ENCODE measurements around the gene SH2D5. TPM values are rescaled to one million over a fixed set of nuclear protein-coding genes. Genes with fewer than 3 reads are reported as not detected.

SH2D5 gene
- 3.2 TPM in 2 replicates for total RNA-seq
- long read RNA-seq = 0 reads

- peaks cover 57% of the 10 kb centered on the region for H3K27me3 Mint-ChIP-seq (ENCODE audit: low read depth)
- no peak within 1 kb of the TSS for H3K27ac Mint-ChIP-seq (ENCODE audit: unreplicated experiment)
- TF ChIP-seq CTCF (conservative IDR thresholded peaks at IDR 0.05) = peak; percentile 53
- H3K9me3 Mint-ChIP-seq = no peaks in the 10 kb centered on the region
- H3K4me1 Mint-ChIP-seq = peaks cover 17% of the 10 kb centered on the region
- no peak for DNase-seq (ENCODE audit: low read depth, low spot score)
- peak within 1 kb of the TSS; percentile 85 for H3K4me3 Mint-ChIP-seq
- peaks cover 3% of the 10 kb centered on the region for H3K36me3 Mint-ChIP-seq (ENCODE audit: low read depth)
These were observed at the start of gene SH2D5 for GRCh38 chr1:20732588-20733359. SH2D5 (minus strand) TSS chr1:20732703; CDS start chr1:20728044, 4,659 bp downstream.

GRCh38 chr1:20775700-20776099, 43.2 kb upstream of the SH2D5 start:
- Mint-ChIP-seq H3K9me3 (no peaks in the 10 kb centered on the region), H3K36me3 (ENCODE audit: low read depth) (peaks cover 5% of the 10 kb centered on the region), H3K27ac (ENCODE audit: unreplicated experiment) (no peak overlapping the region), H3K27me3 (ENCODE audit: low read depth) (no peaks in the 10 kb centered on the region), H3K4me3 (no peak overlapping the region), H3K4me1 (peaks cover 9% of the 10 kb centered on the region)
- DNase-seq (ENCODE audit: low read depth, low spot score) = no peak
- TF ChIP-seq CTCF (conservative IDR thresholded peaks at IDR 0.05) = no peak

- no peak overlapping the region for H3K27ac Mint-ChIP-seq (ENCODE audit: unreplicated experiment)
- no peak for DNase-seq (ENCODE audit: low read depth, low spot score)
- no peaks in the 10 kb centered on the region for H3K9me3 Mint-ChIP-seq
- no peaks in the 10 kb centered on the region for H3K4me1 Mint-ChIP-seq
- TF ChIP-seq CTCF (conservative IDR thresholded peaks at IDR 0.05) = no peak
- no peaks in the 10 kb centered on the region for H3K27me3 Mint-ChIP-seq (ENCODE audit: low read depth)
- no peak overlapping the region for H3K4me3 Mint-ChIP-seq
- peaks cover 7% of the 10 kb centered on the region for H3K36me3 Mint-ChIP-seq (ENCODE audit: low read depth)
These were observed 39.3 kb upstream of the SH2D5 start for GRCh38 chr1:20771780-20772179.

- no peaks in the 10 kb centered on the region for H3K9me3 Mint-ChIP-seq
- no peak for TF ChIP-seq CTCF (conservative IDR thresholded peaks at IDR 0.05)
- H3K4me3 Mint-ChIP-seq = no peak overlapping the region
- no peak overlapping the region for H3K27ac Mint-ChIP-seq (ENCODE audit: unreplicated experiment)
- no peaks in the 10 kb centered on the region for H3K27me3 Mint-ChIP-seq (ENCODE audit: low read depth)
- peaks cover 7% of the 10 kb centered on the region for H3K36me3 Mint-ChIP-seq (ENCODE audit: low read depth)
- H3K4me1 Mint-ChIP-seq = no peaks in the 10 kb centered on the region
- DNase-seq (ENCODE audit: low read depth, low spot score) = no peak
These were observed 38.0 kb upstream of the SH2D5 start for GRCh38 chr1:20770314-20771087.

- peaks cover 15% of the 10 kb centered on the region for H3K36me3 Mint-ChIP-seq (ENCODE audit: low read depth)
- H3K9me3 Mint-ChIP-seq = no peaks in the 10 kb centered on the region
- no peaks in the 10 kb centered on the region for H3K4me1 Mint-ChIP-seq
- no peak for DNase-seq (ENCODE audit: low read depth, low spot score)
- no peak overlapping the region for H3K4me3 Mint-ChIP-seq
- no peak overlapping the region for H3K27ac Mint-ChIP-seq (ENCODE audit: unreplicated experiment)
- TF ChIP-seq CTCF (conservative IDR thresholded peaks at IDR 0.05) = no peak
- no peaks in the 10 kb centered on the region for H3K27me3 Mint-ChIP-seq (ENCODE audit: low read depth)
These were observed 34.8 kb upstream of the SH2D5 start for GRCh38 chr1:20767271-20767670.
